Stomach (tissue), 9 donors: ENCODE results near the gene PPP1R14B. TPM values are rescaled to one million over a fixed set of nuclear protein-coding genes. Genes with fewer than 3 reads are reported as not detected.

Experiments used
- DNase-seq, 2 donors: peaks; one replicate each; pipeline versions ENCODE4 v3.0.0 to v3.0.0-alpha.2; 2013 to 2019
- H3K27ac ChIP-seq, 5 donors: fragments of 200-600 bp in 4 of 5; sonication (generic) in 4 of 5; one replicate each; pipeline ENCODE4 v1.5.1; 2013 to 2019; ENCODE audit warnings: mild to moderate bottlenecking in 1 of 5, moderate library complexity in 1 of 5
- H3K27me3 ChIP-seq, 3 donors: fragments of 200-600 bp; sonication (generic); one replicate each; pipeline ENCODE4 v1.5.1; 2017 to 2019; ENCODE audit warnings: mixed run types in 1 of 3
- H3K36me3 ChIP-seq, 4 donors: fragments of 200-600 bp; sonication (generic); 1 replicate in 3 of 4; 2 replicates in 1 of 4; pipeline ENCODE4 v1.5.1; 2016 to 2019
- H3K4me1 ChIP-seq, 4 donors: fragments of 200-600 bp; sonication (generic); one replicate each; pipeline ENCODE4 v1.5.1; 2016 to 2019
- H3K4me3 ChIP-seq, 4 donors: fragments of 200-600 bp; sonication (generic) in 3 of 4; one replicate each; pipeline ENCODE4 v1.5.1; 2016 to 2019; ENCODE audit warnings: mild to moderate bottlenecking in 1 of 4
- H3K9me3 ChIP-seq, 4 donors: fragments of 200-600 bp; sonication (generic); one replicate each; pipeline ENCODE4 v1.5.1; 2016 to 2019
- EP300 ChIP-seq: sonication (generic); formaldehyde crosslinking; IDR thresholded peaks from one replicate; pipeline ENCODE4 v1.6.1; 2017; ENCODE audit warnings: antibody characterized with exemption
- POLR2A ChIP-seq, 4 donors: fragments of 450-650 bp; IDR thresholded peaks; one replicate each; pipeline ENCODE4 v1.6.1; 2016; ENCODE audit warnings: antibody characterized with exemption in 4 of 4, control low read depth in 2 of 4, mild to moderate bottlenecking in 1 of 4, moderate library complexity in 1 of 4
- POLR2AphosphoS5 ChIP-seq, 3 donors: sonication (generic); formaldehyde crosslinking; IDR thresholded peaks; one replicate each; pipeline ENCODE4 v1.6.1; 2016; ENCODE audit warnings: antibody characterized with exemption in 3 of 3
- WGBS, 5 donors: extraction: QIAGEN DNeasy Blood & Tissue Kit in 3 of 5; methylation state at CpG; one replicate each; pipeline versions ENCODE4 v1.1.5 to v1.1.7; 2013 to 2018; 5-methylcytosine and 5-hydroxymethylcytosine counted together
- intact Hi-C: fragments of 100-400 bp; cut with DNase I; formaldehyde crosslinking; loops from one replicate; pipeline ENCODE4 v1.15.1; 2023; ENCODE audit warnings: low total_unique reads
- polyA plus RNA-seq, 3 donors: library from polyadenylated mRNA; stranded (reverse); fragments of 200-250 nt; gene quantifications; one replicate each; pipeline ENCODE4 v1.2.3, GENCODE V29; 2013
- total RNA-seq, 5 donors: library from RNA; depleted of rRNA; stranded (reverse); fragments of >200 nt; gene quantifications; one replicate each; pipeline versions ENCODE4 v1.1.0 to v1.2.3, GENCODE V29; 2014 to 2016
- TF ChIP-seq, protein P1 (sequence below), 7 experiments: fragments of 450-650 bp in 4 of 7; fragments of 200-600 bp in 3 of 7; sonication (generic) in 3 of 7; IDR thresholded peaks; one replicate each; pipeline ENCODE4 v1.5.1; 2016 to 2019; ENCODE audit warnings: antibody characterized with exemption in 7 of 7, control low read depth in 2 of 7, mild to moderate bottlenecking in 1 of 7
- donor health status: healthy with polysubstance abuse.
- donor health status: Bipolar disorder and iron deficiency.
- donor health status: healthy.

PPP1R14B gene
- total and polyA plus RNA-seq, 8 donors, result 39.3 to 234 (median 77.6) TPM

DNA sequence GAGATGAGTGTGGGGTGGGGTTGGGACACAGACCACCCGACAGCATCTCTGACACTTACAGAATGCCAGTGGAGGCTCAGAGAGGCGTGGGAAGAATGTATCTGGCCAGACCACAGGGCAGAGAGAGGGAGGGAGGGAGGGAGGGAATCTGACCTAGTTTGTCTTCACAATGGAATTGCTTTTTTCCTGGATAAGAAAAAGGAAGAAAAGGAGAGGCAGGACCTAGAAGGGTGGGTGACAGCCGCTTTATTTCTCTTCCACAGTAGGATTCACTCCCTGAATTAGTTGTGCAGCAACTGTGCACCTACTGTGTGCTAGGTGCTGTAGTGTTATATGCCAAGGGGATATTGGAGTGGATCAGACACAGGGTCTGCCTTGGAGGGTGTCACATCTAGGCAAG lies 48.0 kb upstream of the PPP1R14B start:
- peaks cover 40 to 100% (median 74%) of the 10 kb centered on the region in 3 donors for H3K27me3 ChIP-seq
- intact Hi-C loops, result loop anchor here (10.0 kb wide), 1 partner anchor 90 kb away; the partner anchor contains the start of gene FERMT3
- no peak for DNase-seq
- peaks cover 0 to under 1% (median 0%) of the 10 kb centered on the region in 4 donors for H3K36me3 ChIP-seq
- peaks cover 27 to 41% (median 30%) of the 10 kb centered on the region in 4 donors for H3K4me1 ChIP-seq
- H3K9me3 ChIP-seq, result no peaks in the 10 kb centered on the region
- WGBS, 5 donors, result 47 to 55% (median 49%) methylated on average over 3 of the region's 3 CpGs
- no peak overlapping the region for H3K4me3 ChIP-seq
- TF ChIP-seq, protein P1, sequence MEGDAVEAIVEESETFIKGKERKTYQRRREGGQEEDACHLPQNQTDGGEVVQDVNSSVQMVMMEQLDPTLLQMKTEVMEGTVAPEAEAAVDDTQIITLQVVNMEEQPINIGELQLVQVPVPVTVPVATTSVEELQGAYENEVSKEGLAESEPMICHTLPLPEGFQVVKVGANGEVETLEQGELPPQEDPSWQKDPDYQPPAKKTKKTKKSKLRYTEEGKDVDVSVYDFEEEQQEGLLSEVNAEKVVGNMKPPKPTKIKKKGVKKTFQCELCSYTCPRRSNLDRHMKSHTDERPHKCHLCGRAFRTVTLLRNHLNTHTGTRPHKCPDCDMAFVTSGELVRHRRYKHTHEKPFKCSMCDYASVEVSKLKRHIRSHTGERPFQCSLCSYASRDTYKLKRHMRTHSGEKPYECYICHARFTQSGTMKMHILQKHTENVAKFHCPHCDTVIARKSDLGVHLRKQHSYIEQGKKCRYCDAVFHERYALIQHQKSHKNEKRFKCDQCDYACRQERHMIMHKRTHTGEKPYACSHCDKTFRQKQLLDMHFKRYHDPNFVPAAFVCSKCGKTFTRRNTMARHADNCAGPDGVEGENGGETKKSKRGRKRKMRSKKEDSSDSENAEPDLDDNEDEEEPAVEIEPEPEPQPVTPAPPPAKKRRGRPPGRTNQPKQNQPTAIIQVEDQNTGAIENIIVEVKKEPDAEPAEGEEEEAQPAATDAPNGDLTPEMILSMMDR (IDR thresholded peaks at IDR 0.05), result no peak
- no peak for TF ChIP-seq POLR2AphosphoS5 (IDR thresholded peaks at IDR 0.05)
- TF ChIP-seq POLR2A (IDR thresholded peaks at IDR 0.05), result no peak
- TF ChIP-seq EP300, result no peak
- no peak overlapping the region for H3K27ac ChIP-seq

DNA sequence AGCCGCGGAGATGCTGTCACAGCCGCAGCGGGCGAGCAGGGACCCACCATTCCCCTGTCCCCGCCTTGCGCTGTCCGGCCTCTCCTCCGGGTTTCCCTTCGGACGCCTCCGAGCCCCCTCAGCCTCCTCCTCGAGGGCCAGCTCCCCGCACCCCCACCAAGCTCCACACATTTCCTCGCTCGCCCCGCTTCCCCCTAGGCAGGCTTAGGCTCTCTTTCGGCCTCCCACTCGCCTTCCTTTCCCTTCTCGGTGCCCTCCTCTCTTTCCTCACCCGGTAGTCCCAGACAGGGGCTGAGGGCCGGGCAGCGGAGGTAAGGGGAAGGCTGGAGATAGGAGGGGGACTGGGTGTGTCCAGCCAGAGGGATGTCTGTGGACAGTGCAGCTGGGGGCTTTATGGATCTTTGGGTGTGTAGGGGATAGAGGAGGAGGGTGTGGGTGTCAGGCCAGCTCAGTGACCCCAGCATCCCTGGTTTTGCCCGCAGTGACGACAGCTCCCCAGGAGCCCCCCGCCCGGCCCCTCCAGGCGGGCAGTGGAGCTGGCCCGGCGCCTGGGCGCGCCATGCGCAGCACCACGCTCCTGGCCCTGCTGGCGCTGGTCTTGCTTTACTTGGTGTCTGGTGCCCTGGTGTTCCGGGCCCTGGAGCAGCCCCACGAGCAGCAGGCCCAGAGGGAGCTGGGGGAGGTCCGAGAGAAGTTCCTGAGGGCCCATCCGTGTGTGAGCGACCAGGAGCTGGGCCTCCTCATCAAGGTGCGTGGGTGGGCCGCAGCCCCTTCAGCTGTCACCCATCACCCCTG lies 45.9 kb upstream of the PPP1R14B start:
- Histone ChIP-seq H3K36me3 (peaks cover 0 to 7% (median 0%) of the 10 kb centered on the region in 4 donors), H3K4me3 (peak overlapping the region; percentile 33 to 49 (median 41)), H3K27ac (no peak overlapping the region), H3K4me1 (peaks cover 17 to 25% (median 20%) of the 10 kb centered on the region in 4 donors), H3K9me3 (no peaks in the 10 kb centered on the region), H3K27me3 (peaks cover 36 to 88% (median 53%) of the 10 kb centered on the region in 3 donors)
- TF ChIP-seq, protein P1 (IDR thresholded peaks at IDR 0.05), result no peak
- no peak for TF ChIP-seq POLR2A (IDR thresholded peaks at IDR 0.05)
- TF ChIP-seq POLR2AphosphoS5 (IDR thresholded peaks at IDR 0.05), result no peak
- no peak for TF ChIP-seq EP300
- intact Hi-C loops, result loop anchor here (10.0 kb wide), 1 partner anchor 88 kb away; the partner anchor contains the start of gene FERMT3
- DNase-seq, result no peak
- WGBS, 5 donors, result 25 to 32% (median 29%) methylated on average over 29 to 42 of the region's 42 CpGs

DNA sequence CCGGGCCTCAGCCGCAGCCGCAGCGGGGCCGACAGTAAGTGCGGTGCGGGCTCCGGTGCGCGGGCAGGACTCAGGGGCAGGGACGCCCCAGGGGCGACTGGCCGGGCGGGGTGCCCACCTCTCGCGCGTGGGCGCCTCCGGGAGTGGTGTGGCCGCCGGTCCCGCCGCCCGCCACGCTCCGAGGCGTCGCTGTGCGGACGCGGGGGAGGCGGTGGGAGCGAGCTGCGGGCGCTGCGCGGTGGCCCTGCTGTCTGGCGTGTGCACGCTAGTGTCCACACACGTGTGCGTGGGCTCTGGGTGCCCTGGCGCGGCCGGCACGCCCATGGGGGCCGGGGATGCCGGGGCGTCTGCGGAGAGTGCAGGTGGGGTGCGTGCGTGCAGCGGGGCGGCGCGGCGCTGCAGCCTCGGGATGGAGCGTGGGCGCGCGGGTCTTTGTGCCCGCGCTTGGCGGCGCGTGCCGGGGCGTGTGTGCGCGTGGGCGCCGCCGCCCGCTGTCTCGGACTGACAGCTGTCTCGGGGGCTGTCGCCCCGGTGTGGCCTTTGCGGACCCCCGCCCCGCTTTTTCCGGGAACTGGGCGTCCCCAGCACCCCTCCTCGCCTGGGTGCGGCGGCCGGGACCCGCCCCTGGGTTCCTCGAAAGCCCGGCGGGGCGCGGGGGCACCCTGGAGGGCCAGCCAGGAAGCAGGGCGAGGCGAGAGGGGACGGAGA lies 45.2 kb upstream of the PPP1R14B start:
- intact Hi-C loops, result loop anchor here (10.0 kb wide), 1 partner anchor 87 kb away; the partner anchor contains the start of gene FERMT3
- Histone ChIP-seq H3K27me3 (peaks cover 28 to 80% (median 46%) of the 10 kb centered on the region in 3 donors), H3K9me3 (no peaks in the 10 kb centered on the region), H3K27ac (no peak overlapping the region), H3K36me3 (peaks cover 0 to 7% (median 0%) of the 10 kb centered on the region in 4 donors), H3K4me1 (peaks cover 17 to 29% (median 20%) of the 10 kb centered on the region in 4 donors), H3K4me3 (peak overlapping the region; percentile 33 to 49 (median 41))
- WGBS, 5 donors, result 1 to 2% (median 1%) methylated on average over 36 to 96 of the region's 96 CpGs
- DNase-seq, result peak in 1 of 2 donors; percentile 36
- TF ChIP-seq, protein P1 (IDR thresholded peaks at IDR 0.05), result no peak
- no peak for TF ChIP-seq EP300
- no peak for TF ChIP-seq POLR2A (IDR thresholded peaks at IDR 0.05)
- TF ChIP-seq POLR2AphosphoS5 (IDR thresholded peaks at IDR 0.05), result no peak

DNA sequence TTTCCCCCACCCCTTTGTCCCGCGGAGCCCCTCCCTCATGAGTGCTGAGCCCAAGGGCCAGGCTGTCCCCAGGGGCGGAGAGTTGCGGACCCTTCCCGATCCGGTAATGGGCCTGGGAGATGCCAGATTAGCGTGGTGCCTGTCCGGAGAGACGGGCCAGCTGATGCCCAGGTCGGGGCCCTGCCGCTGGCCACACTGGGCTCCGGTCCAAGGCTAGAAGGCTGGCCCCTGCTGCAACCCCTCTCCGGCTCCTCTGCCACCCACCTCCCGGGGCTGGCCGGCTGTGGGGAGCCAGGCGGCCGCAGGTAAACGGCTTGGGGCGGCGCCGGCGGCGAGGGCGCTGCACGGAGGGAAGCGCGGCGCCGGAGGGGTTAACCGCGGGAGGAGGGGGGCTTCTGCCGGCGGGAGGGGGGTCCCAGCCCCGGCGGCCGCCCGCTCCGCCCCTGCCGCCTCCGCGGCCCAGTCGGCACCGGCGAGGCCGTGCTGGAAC lies 44.6 kb upstream of the PPP1R14B start, which contains the start of gene KCNK4:
KCNK4 (plus strand) TSS at position 41 of the 490 bp plus-strand sequence. CDS start 1,717 bp downstream, outside the sequence.
- TF ChIP-seq POLR2AphosphoS5 (IDR thresholded peaks at IDR 0.05), result no peak
- no peak for TF ChIP-seq POLR2A (IDR thresholded peaks at IDR 0.05)
- TF ChIP-seq, protein P1 (IDR thresholded peaks at IDR 0.05), result no peak
- TF ChIP-seq EP300, result no peak
- WGBS, 5 donors, result 1 to 5% (median 5%) methylated on average over 18 to 44 of the region's 45 CpGs
- Histone ChIP-seq H3K9me3 (no peaks in the 10 kb centered on the region), H3K27me3 (peaks cover 26 to 74% (median 40%) of the 10 kb centered on the region in 3 donors), H3K4me3 (peak within 1 kb of the TSS; percentile 33 to 49 (median 41)), H3K4me1 (peaks cover 20 to 35% (median 25%) of the 10 kb centered on the region in 4 donors), H3K27ac (no peak within 1 kb of the TSS), H3K36me3 (peaks cover 0 to 7% (median 0%) of the 10 kb centered on the region in 4 donors)
- DNase-seq, result no peak
- intact Hi-C loops, result loop anchor here (10.0 kb wide), 1 partner anchor 87 kb away; the partner anchor contains the start of gene FERMT3
